Duodenal mucosa (tissue), 2 donors: ENCODE results near the gene KSR1.

ENCODE experiments used
- H3K27ac ChIP-seq: one replicate; pipeline ENCODE4 v1.7.0; 2013; ENCODE audit warnings: low read depth, low read length
- H3K27me3 ChIP-seq, 2 donors: one replicate each; pipeline ENCODE4 v1.7.0; 2013; ENCODE audit warnings: low read length in 2 of 2, control low read depth in 1 of 2; ENCODE audit not compliant: insufficient read depth in 2 of 2, control insufficient read depth in 1 of 2
- H3K36me3 ChIP-seq, 2 donors: one replicate each; pipeline ENCODE4 v1.7.0; 2013; ENCODE audit warnings: low read length in 2 of 2, control low read depth in 1 of 2; ENCODE audit not compliant: insufficient read depth in 2 of 2, control insufficient read depth in 1 of 2
- H3K4me1 ChIP-seq, 2 donors: one replicate each; pipeline ENCODE4 v1.7.0; 2013; ENCODE audit warnings: low read length in 2 of 2, control low read depth in 1 of 2; ENCODE audit not compliant: insufficient read depth in 2 of 2, control insufficient read depth in 1 of 2
- H3K4me3 ChIP-seq, 2 donors: one replicate each; pipeline ENCODE4 v1.7.0; 2013; ENCODE audit warnings: low read length in 2 of 2, low read depth in 1 of 2
- H3K9ac ChIP-seq, 2 donors: one replicate each; pipeline ENCODE4 v1.7.0; 2013; ENCODE audit warnings: low read length in 2 of 2, low read depth in 1 of 2
- H3K9me3 ChIP-seq, 2 donors: one replicate each; pipeline ENCODE4 v1.7.0; 2013; ENCODE audit warnings: low read length in 2 of 2, control low read depth in 1 of 2; ENCODE audit not compliant: control insufficient read depth in 1 of 2

KSR1 gene

DNA sequence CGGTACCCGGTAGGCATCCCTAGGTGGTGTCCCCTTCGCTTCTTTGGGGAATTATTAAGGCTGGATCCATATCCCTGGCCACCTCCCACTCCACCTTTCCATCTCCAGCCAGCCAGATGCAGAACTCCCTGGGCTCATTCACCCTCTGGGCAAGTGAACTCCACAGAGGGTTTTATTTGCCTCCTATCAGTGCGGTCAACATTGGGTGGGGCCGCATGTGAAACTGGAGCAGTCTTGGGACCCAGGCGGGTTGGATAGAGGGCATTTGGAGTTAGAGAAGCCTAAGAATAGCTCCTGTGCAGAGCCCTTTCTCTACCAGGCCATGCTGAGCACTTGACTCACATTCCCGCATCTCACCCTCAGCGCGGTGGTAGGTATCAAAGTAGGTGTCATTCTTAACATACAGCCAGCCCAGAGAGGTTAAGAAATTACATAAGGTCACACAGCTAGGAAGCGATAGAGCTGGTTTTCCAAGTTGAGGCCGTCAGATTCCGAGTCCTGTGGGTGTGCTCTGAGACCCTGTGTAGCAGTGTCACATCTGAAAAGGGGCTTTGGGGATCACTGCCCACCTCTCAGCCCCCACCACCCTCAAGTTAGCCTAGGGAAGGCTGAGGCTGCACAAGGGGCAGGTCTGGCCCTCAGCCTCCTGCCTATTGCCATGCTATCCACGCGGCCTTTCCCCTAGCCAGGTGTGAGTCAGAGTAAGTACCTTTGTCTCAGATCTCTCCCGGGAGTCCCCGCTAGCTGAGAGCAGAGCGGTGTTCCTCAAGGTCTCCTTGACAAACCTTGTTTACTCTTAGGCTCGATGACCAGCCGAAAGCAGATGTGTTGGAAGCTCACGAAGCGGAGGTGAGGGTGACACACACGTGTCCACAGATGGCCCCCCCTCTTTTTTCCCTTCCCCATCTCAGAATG lies 147.9 kb downstream of the KSR1 start:
- no peak overlapping the region for H3K4me3 ChIP-seq
- H3K4me1 ChIP-seq = no peaks in the 10 kb centered on the region
- peaks cover 14 to 35% of the 10 kb centered on the region in 2 donors for H3K36me3 ChIP-seq
- H3K9me3 ChIP-seq = no peaks in the 10 kb centered on the region
- H3K27ac ChIP-seq = no peak overlapping the region
- no peak overlapping the region for H3K9ac ChIP-seq
- no peaks in the 10 kb centered on the region for H3K27me3 ChIP-seq

DNA sequence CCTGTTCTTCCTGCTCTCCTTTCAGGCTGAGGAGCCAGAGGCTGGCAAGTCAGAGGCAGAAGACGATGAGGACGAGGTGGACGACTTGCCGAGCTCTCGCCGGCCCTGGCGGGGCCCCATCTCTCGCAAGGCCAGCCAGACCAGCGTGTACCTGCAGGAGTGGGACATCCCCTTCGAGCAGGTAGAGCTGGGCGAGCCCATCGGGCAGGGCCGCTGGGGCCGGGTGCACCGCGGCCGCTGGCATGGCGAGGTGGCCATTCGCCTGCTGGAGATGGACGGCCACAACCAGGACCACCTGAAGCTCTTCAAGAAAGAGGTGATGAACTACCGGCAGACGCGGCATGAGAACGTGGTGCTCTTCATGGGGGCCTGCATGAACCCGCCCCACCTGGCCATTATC lies 149.2 kb downstream of the KSR1 start:
- no peak overlapping the region for H3K4me3 ChIP-seq
- peaks cover 14 to 42% of the 10 kb centered on the region in 2 donors for H3K36me3 ChIP-seq

DNA sequence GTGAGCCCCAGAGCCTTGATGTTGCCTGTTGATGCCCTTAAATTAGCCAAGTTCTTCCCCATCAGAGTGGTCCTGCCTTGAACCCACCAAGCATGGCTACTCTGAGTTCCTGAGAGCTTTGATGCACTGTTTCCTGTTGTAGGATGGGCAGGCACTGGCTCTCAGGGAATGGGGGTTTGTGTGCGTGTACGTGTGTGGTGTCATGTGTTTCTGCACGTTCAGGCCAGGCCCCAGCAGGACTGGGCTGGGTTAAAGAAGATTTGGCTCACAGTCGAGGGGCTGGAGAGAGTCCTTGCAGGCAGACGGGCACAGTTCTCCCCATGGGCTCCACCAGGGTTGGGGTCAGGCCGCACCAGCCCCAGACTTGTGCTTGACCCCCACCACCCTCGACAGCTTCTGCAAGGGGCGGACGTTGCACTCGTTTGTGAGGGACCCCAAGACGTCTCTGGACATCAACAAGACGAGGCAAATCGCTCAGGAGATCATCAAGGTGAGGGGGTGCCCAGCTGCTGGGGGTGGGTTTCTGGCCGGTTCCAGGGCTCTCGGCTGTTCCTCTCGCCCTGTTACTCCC lies 151.4 kb downstream of the KSR1 start:
- Histone ChIP-seq H3K4me3 (no peak overlapping the region), H3K27me3 (no peaks in the 10 kb centered on the region), H3K9me3 (no peaks in the 10 kb centered on the region), H3K36me3 (peaks cover 17 to 54% of the 10 kb centered on the region in 2 donors), H3K9ac (no peak overlapping the region), H3K27ac (no peak overlapping the region), H3K4me1 (no peaks in the 10 kb centered on the region)

More for the DNA sequence above, 149.2 kb downstream of the KSR1 start:
- H3K9ac ChIP-seq = no peak overlapping the region
- H3K27ac ChIP-seq = no peak overlapping the region
- no peaks in the 10 kb centered on the region for H3K9me3 ChIP-seq
- H3K27me3 ChIP-seq = no peaks in the 10 kb centered on the region
- H3K4me1 ChIP-seq = no peaks in the 10 kb centered on the region

DNA sequence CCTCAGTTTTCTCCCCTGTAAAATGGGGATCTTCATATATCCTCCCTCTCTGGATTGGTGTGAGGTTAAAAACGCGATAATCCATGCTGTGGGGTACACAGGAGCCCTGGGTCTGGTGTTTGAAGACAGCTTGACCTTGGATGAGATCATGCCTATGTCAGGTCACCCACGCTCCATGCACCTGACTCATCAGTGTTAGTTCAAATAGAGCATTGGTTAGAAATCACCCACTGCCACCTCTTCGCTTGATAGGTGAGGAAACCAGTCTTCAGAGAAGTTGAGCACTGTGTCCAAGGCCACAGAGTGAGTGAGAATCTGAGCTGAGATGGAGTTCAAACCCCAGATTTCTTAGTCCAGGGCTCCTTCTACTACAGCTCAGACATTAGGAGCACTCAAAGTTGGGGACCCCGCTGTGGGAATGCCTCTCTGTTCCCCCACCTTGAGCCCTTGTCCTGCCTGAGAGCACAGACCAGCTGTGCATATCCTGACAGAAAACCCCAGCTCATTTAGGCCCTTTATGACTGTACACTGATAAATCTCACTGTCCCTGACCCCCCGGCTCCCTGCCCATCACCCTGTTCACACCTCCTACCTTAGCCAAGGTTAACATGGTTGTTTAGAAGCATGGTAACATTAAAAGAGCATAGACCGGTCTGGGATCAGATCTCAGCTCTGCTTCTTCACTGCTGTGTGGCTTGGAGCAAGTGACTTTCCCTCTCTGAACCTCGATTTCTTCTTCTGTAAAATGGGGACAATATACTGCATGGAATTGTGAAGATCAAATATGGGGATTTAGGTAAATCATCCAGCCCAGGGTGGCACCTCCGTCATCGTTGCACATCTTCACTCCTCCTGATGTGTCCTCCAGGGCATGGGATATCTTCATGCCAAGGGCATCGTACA lies 152.3 kb downstream of the KSR1 start:
- Histone ChIP-seq H3K27me3 (no peaks in the 10 kb centered on the region), H3K9ac (no peak overlapping the region), H3K4me3 (no peak overlapping the region), H3K27ac (no peak overlapping the region), H3K9me3 (no peaks in the 10 kb centered on the region), H3K36me3 (peaks cover 17 to 54% of the 10 kb centered on the region in 2 donors), H3K4me1 (no peaks in the 10 kb centered on the region)

DNA sequence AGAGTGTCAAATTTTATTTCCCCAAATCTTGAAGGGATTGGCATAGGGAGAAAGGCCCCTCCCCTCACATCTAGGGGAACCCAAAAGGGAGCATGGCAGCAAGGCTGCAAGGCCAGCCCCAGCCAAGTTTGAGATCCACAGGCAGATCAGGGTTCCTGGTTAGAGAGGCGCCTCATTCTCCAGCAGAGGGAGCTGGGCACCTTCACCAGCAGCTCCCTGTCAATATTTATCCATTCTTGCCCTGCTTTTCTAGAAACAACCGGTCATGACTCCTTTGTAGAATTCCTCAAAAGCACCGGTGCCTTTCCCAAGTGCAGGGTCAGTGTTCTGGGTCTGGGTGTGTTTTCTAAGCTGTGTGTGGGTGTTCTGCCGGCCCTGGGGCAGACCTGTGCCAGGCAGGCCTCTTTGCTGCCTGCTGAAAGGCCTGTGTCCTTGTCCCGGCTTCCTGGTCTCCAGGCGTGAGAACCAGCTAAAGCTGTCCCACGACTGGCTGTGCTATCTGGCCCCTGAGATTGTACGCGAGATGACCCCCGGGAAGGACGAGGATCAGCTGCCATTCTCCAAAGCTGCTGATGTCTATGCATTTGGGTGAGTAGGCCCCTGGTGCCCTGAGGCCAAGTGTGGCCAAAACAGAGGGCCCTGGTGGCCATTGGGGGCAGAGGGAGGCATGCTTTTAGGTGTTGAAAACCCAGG lies 153.5 kb downstream of the KSR1 start:
- Histone ChIP-seq H3K27ac (no peak overlapping the region), H3K9me3 (no peaks in the 10 kb centered on the region), H3K4me1 (no peaks in the 10 kb centered on the region), H3K9ac (no peak overlapping the region), H3K4me3 (no peak overlapping the region), H3K36me3 (peaks cover 10 to 49% of the 10 kb centered on the region in 2 donors), H3K27me3 (no peaks in the 10 kb centered on the region)

DNA sequence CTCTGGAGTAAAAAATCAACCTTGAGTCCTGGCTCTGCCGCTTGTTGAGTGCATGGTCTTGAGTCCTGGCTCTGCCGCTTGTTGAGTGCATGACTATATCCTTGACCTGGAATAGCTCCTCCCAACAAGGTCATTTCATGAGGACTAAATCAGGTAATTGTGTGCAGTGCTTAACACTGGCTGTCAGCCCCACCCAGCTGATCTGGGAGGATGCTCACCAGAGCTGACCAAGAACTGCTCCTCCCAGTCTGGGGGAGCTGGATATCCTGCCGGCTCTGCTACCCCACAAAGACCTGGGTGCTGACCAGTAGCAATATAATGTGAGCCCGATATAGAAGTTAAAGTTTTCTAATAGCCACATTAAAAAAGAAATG lies 154.0 kb downstream of the KSR1 start:
- H3K9me3 ChIP-seq = no peaks in the 10 kb centered on the region
- no peak overlapping the region for H3K4me3 ChIP-seq
- H3K27me3 ChIP-seq = no peaks in the 10 kb centered on the region
- H3K27ac ChIP-seq = no peak overlapping the region
- H3K36me3 ChIP-seq = peaks cover 13 to 45% of the 10 kb centered on the region in 2 donors
- no peaks in the 10 kb centered on the region for H3K4me1 ChIP-seq
- no peak overlapping the region for H3K9ac ChIP-seq

DNA sequence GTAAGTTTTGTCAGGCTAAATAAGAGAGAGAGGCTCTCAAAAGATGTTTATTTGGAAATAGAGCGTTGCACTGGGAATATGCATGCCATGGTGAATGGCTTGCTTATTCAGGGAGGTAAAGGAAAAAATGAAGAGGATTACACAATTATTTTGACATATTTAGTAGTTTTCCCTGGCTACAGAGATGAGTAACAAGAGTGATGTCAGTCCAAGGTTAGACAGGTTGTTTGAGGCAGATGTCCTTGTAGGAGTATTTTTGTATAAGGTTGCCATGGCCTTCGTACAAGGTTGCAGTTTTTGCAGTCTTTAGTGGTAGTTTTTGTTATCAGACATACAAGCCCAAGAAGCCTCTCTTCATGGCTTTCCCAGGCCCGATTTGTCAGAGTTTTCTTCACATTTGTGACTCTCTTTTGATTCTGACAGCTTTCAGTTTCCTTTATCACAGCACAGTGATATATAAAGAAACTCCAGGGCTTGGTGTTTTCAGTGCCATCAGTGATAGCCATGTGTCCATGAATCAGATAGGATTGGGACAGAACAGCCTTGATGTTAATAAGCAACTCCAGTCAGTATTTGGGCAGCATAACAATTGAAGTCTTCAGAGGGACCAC lies 156.0 kb downstream of the KSR1 start:
- Histone ChIP-seq H3K36me3 (peaks cover 20 to 43% of the 10 kb centered on the region in 2 donors), H3K27ac (no peak overlapping the region), H3K9me3 (no peaks in the 10 kb centered on the region), H3K4me3 (no peak overlapping the region), H3K9ac (no peak overlapping the region), H3K4me1 (no peaks in the 10 kb centered on the region), H3K27me3 (no peaks in the 10 kb centered on the region)

DNA sequence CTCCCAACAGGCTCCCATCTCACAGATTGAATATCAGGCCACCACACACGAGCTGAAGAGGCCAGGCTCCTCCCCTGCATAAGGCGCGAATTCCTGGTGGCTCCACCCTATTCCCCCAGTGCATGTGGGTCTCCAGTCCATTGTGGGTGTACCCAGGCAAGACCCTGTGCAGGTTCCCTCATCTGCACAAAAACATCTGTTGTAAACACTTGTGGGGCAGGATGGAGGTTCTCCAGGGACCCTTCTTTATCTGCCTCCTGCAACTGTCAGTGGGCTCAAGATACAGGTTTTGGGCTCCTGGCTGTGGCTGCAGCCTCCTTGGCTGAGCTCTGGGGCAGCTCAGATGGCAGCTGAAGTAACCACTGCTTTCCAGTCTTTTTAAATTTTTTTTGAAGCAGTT lies 157.2 kb downstream of the KSR1 start:
- Histone ChIP-seq H3K4me3 (no peak overlapping the region), H3K36me3 (peaks cover 20 to 49% of the 10 kb centered on the region in 2 donors), H3K27ac (no peak overlapping the region), H3K9ac (no peak overlapping the region), H3K4me1 (no peaks in the 10 kb centered on the region), H3K27me3 (no peaks in the 10 kb centered on the region), H3K9me3 (no peaks in the 10 kb centered on the region)

DNA sequence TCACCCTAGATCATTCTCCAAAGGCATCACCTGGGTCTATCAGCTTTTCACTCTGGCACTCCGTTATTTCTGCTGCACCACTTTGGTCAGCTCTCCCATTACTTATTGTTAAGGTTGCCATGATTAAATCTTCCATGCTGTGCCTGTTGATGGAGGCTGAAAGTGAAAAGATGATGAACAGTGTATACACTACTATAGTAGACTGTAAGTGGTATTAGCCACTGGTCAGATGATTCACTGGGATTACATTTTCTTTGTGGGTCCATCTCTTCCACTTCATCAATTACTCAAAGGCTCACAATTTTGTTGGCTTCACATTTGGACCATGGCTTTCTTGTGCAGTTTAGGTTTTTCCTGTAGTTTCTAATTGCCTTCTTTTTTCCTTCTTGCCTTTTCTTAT lies 158.9 kb downstream of the KSR1 start:
- Histone ChIP-seq H3K9me3 (no peaks in the 10 kb centered on the region), H3K27me3 (no peaks in the 10 kb centered on the region), H3K27ac (no peak overlapping the region), H3K4me3 (no peak overlapping the region), H3K4me1 (no peaks in the 10 kb centered on the region), H3K9ac (no peak overlapping the region), H3K36me3 (peaks cover 17 to 40% of the 10 kb centered on the region in 2 donors)
